ENCODE measurements around the gene RAPGEF2.

The RAPGEF2 gene

DNA sequence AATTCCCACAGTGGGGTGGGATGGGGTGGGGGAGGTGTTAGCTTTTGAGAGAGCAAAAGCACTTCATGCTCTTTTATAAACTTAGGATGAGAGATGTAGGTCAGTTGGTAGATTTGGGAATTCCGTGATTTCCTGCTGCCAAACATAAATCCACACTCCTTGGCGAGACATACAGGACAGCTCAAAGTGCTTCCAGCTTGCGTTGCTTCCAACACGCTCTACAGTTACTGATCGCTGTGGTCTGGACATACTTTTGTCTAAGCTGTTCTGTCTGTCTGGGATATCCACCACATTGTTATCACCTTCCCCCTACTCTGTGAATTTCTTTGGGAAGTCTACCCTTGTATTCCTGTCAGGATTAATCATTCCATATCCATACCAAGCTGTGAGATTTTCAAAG lies 117.5 kb downstream of the RAPGEF2 start:
- Histone ChIP-seq H3K36me3 (ENCODE audit: insufficient read depth, low read length) (no peaks in the 10 kb centered on the region), H3K27me3 (ENCODE audit: insufficient read depth, low read length) (no peaks in the 10 kb centered on the region), H3K4me1 (ENCODE audit: control insufficient read depth, insufficient read depth, low read length, unreplicated experiment) (no peaks in the 10 kb centered on the region), H3K4me3 (ENCODE audit: low read depth, low read length) (no peak overlapping the region), H2AFZ (ENCODE audit: low read length, unreplicated experiment) (no peak overlapping the region), H3K27ac (ENCODE audit: low read depth, low read length) (no peak overlapping the region), H3K79me2 (ENCODE audit: control insufficient read depth, insufficient read depth, low read length, unreplicated experiment) (no peaks in the 10 kb centered on the region)

DNA sequence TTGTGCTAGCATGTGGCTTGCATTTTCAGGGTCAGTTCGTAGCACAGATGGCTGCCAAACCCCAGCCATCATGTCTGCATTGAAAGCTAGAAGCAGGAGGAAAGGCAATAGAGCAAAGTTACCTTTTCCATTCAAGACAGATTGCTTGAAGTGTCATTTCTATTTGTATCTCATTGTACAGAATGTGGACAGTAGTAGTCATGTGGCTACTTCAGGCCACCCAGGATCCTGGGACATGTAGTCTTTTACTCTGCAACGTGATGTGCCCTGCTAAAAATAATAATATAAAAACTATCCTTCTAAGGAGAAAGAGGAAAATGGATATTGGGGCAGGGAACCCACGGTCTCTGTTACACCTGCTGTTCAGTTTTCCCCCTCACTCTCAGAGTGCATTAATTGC lies 118.4 kb downstream of the RAPGEF2 start:
- Histone ChIP-seq H3K27ac (ENCODE audit: low read depth, low read length) (no peak overlapping the region), H3K36me3 (ENCODE audit: insufficient read depth, low read length) (no peaks in the 10 kb centered on the region), H3K79me2 (ENCODE audit: control insufficient read depth, insufficient read depth, low read length, unreplicated experiment) (no peaks in the 10 kb centered on the region), H3K4me3 (ENCODE audit: low read depth, low read length) (no peak overlapping the region), H3K27me3 (ENCODE audit: insufficient read depth, low read length) (no peaks in the 10 kb centered on the region), H2AFZ (ENCODE audit: low read length, unreplicated experiment) (no peak overlapping the region), H3K4me1 (ENCODE audit: control insufficient read depth, insufficient read depth, low read length, unreplicated experiment) (no peaks in the 10 kb centered on the region)

DNA sequence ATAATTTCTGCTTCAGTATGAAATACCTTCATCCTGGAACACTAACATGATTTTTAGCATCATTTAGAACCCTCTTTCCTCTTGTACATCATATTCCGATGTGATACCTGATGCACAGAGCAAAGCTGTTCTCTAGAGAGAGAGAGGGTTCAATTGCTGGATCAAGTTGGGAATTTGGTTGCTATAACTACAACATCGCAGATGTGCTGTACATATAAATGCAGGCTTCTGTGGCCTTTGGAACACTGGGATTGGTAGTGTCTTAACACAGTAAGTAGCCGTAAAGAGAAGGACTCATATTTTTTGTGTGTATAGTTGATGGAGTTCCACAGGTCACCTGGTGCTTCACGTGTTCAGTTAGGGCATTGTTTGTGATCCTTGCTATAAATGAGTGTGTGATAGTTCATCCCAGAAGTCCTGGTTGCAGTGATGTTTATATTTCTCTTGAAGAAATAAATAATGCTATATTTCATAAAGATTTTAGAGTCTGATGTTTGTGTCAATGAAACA lies 119.2 kb downstream of the RAPGEF2 start:
- Histone ChIP-seq H3K27ac (ENCODE audit: low read depth, low read length) (no peak overlapping the region), H3K36me3 (ENCODE audit: insufficient read depth, low read length) (no peaks in the 10 kb centered on the region), H3K27me3 (ENCODE audit: insufficient read depth, low read length) (no peaks in the 10 kb centered on the region), H3K4me3 (ENCODE audit: low read depth, low read length) (no peak overlapping the region), H2AFZ (ENCODE audit: low read length, unreplicated experiment) (no peak overlapping the region), H3K79me2 (ENCODE audit: control insufficient read depth, insufficient read depth, low read length, unreplicated experiment) (no peaks in the 10 kb centered on the region), H3K4me1 (ENCODE audit: control insufficient read depth, insufficient read depth, low read length, unreplicated experiment) (peaks cover 4% of the 10 kb centered on the region)

DNA sequence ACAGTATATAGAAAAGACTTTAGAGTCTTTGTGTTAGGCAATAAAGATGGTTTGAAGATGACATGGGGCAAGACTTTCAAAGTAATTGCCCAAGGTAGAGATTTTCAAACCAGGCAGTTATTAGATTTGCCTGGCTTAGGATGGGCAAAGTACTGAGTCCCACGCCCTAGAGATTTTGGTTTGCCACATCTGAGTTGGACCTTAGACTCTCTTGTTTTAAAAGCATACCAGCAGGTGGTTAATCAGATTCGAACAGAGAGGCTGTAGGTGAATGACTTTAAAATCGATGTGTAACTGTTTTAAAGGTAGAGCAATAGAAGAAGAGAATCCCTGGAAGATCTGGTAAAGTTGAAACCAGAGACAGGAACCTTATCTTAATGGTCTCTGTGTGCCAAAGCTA lies 121.5 kb downstream of the RAPGEF2 start:
- Histone ChIP-seq H3K36me3 (ENCODE audit: insufficient read depth, low read length) (no peaks in the 10 kb centered on the region), H3K27ac (ENCODE audit: low read depth, low read length) (no peak overlapping the region), H2AFZ (ENCODE audit: low read length, unreplicated experiment) (no peak overlapping the region), H3K4me1 (ENCODE audit: control insufficient read depth, insufficient read depth, low read length, unreplicated experiment) (peaks cover 25% of the 10 kb centered on the region), H3K4me3 (ENCODE audit: low read depth, low read length) (no peak overlapping the region), H3K27me3 (ENCODE audit: insufficient read depth, low read length) (no peaks in the 10 kb centered on the region), H3K79me2 (ENCODE audit: control insufficient read depth, insufficient read depth, low read length, unreplicated experiment) (peaks cover 7% of the 10 kb centered on the region)

DNA sequence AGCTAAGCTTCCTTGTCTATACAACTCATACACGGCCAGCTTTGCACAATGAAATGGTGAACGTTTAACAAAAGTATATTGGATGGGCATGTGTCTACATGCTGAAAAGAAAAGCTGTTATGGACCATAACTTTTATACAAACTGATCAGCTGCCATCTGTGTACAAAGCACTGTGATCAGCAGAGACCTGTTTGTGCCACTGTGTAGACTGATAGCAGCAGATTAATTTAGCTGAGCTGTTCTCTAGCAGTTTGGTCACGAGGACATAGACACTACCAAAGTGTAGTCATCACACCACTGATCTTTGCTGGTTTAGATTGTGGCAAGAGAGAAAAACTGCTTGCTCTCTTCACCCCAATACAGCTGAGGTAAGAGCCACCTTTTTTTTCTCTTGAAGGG lies 124.5 kb downstream of the RAPGEF2 start:
- peaks cover 28% of the 10 kb centered on the region for H3K4me1 ChIP-seq (ENCODE audit: control insufficient read depth, insufficient read depth, low read length, unreplicated experiment)
- peaks cover 9% of the 10 kb centered on the region for H3K79me2 ChIP-seq (ENCODE audit: control insufficient read depth, insufficient read depth, low read length, unreplicated experiment)
- no peak overlapping the region for H2AFZ ChIP-seq (ENCODE audit: low read length, unreplicated experiment)
- peak overlapping the region; percentile 12; the same call in 1 of the 2 replicates for H3K27ac ChIP-seq (ENCODE audit: low read depth, low read length)
- H3K4me3 ChIP-seq (ENCODE audit: low read depth, low read length), result peak overlapping the region; percentile 67; the same call in 1 of the 2 replicates
- H3K27me3 ChIP-seq (ENCODE audit: insufficient read depth, low read length), result no peaks in the 10 kb centered on the region
- H3K36me3 ChIP-seq (ENCODE audit: insufficient read depth, low read length), result no peaks in the 10 kb centered on the region

DNA sequence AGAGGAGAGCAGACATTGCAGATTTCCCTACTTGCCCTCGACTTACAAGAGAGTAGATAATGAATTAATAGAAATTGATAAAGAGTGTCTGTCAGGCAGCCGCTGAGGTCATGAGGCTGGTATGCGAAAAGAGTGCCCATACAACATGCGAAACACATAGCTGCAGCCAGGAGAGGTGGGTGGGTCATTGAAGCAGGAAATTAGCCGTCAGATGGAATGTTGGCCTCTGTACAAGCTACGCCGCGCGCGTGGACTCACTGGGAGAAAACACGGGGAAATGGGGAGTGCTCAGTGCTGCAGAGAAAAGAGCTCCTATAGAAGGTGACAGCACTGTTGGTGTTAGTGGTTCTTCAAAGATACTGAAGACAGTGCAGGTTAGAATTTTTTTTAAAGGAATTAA lies 125.1 kb downstream of the RAPGEF2 start:
- peak overlapping the region; percentile 29 for H3K27ac ChIP-seq (ENCODE audit: low read depth, low read length)
- peak overlapping the region; percentile 67 for H3K4me3 ChIP-seq (ENCODE audit: low read depth, low read length)
- no peak overlapping the region for H2AFZ ChIP-seq (ENCODE audit: low read length, unreplicated experiment)
- peaks cover 9% of the 10 kb centered on the region for H3K79me2 ChIP-seq (ENCODE audit: control insufficient read depth, insufficient read depth, low read length, unreplicated experiment)
- H3K36me3 ChIP-seq (ENCODE audit: insufficient read depth, low read length), result no peaks in the 10 kb centered on the region; the same call in 1 of the 2 replicates
- H3K4me1 ChIP-seq (ENCODE audit: control insufficient read depth, insufficient read depth, low read length, unreplicated experiment), result peaks cover 28% of the 10 kb centered on the region
- no peaks in the 10 kb centered on the region for H3K27me3 ChIP-seq (ENCODE audit: insufficient read depth, low read length)

DNA sequence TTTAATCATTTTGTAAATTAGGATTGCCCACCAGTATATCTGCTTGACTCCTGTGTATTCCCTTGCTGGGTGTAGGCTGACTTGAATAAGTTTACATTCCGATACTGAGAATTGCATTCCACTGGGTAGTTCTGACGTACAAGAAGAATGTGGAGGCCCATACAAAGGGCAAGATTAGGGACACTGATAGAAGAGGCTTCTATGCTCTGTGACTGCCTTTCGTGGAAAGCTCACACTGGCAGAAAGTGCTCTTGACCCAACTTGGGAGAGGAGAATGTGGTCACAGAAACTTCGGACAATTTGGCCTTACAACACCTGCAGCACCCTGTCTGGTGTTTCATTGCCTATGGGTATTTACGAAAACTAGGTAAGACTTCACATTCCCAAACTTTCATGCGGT lies 126.3 kb downstream of the RAPGEF2 start:
- no peak overlapping the region for H3K27ac ChIP-seq (ENCODE audit: low read depth, low read length)
- H3K36me3 ChIP-seq (ENCODE audit: insufficient read depth, low read length), result no peaks in the 10 kb centered on the region; the same call in 1 of the 2 replicates
- H3K79me2 ChIP-seq (ENCODE audit: control insufficient read depth, insufficient read depth, low read length, unreplicated experiment), result peaks cover 9% of the 10 kb centered on the region
- H3K4me1 ChIP-seq (ENCODE audit: control insufficient read depth, insufficient read depth, low read length, unreplicated experiment), result peaks cover 28% of the 10 kb centered on the region
- H2AFZ ChIP-seq (ENCODE audit: low read length, unreplicated experiment), result no peak overlapping the region
- no peaks in the 10 kb centered on the region for H3K27me3 ChIP-seq (ENCODE audit: insufficient read depth, low read length)
- H3K4me3 ChIP-seq (ENCODE audit: low read depth, low read length), result peak overlapping the region; percentile 67

DNA sequence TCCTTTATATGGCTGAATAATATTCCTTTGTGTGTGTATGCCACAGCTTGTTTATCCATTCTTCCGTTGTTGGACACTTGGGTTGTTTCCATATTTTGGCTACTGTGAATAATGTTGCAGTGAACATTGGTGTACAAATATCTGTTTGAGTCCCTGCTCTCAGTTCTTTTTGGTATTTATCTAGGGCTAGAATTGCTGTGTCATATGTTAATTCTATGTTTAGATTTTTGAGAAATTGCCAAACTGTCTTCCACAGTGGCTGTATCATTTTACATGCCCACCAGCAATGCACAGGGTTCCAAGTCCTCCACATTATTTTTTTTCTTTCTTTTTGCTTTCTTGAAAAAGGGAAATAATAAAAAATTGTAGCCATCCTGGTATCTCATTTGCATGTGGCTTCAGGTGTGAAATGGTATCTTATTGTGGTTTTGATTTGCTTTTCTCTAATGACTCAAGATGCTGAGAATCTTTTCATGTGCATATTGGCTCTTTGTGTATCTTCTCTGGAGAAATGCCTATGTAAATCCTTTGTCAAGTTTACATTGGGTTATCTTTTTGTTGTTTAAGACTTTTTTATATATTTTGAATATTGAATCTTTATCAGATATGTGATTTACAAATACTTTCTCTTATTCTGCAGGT lies 129.7 kb downstream of the RAPGEF2 start:
- Histone ChIP-seq H3K36me3 (ENCODE audit: insufficient read depth, low read length) (no peaks in the 10 kb centered on the region; the same call in 1 of the 2 replicates), H3K27ac (ENCODE audit: low read depth, low read length) (no peak overlapping the region), H3K4me3 (ENCODE audit: low read depth, low read length) (no peak overlapping the region), H3K4me1 (ENCODE audit: control insufficient read depth, insufficient read depth, low read length, unreplicated experiment) (peaks cover 20% of the 10 kb centered on the region), H3K79me2 (ENCODE audit: control insufficient read depth, insufficient read depth, low read length, unreplicated experiment) (peaks cover 9% of the 10 kb centered on the region), H2AFZ (ENCODE audit: low read length, unreplicated experiment) (no peak overlapping the region), H3K27me3 (ENCODE audit: insufficient read depth, low read length) (no peaks in the 10 kb centered on the region)

DNA sequence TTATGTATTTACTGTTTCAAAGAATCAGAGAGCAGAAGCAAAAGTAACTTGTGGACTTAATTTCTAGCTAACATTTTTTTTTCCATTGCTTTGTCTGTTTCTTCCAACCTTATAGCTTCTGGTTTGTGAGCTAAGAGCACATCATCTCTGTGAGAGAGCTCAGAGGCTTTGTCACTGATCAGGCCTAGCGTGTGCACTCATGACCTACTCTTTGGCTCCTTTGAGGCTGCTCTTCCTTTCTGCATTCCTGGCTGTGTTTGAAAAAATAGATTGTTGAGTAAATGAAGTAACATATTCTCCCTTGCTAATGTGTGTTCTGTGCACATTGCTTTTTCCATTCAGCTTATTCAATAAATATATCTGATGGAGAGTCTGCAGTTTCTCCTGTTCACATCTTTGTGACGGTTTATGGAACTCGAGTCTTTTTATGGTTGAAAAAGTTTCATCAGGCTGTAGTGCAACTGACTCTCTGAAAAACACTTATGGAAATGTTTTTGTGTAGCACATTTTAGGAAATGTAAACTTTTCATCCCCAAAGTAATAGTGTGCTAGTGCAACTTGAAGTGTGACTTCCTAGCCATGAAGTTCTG lies 133.0 kb downstream of the RAPGEF2 start:
- Histone ChIP-seq H3K4me3 (ENCODE audit: low read depth, low read length) (no peak overlapping the region), H3K36me3 (ENCODE audit: insufficient read depth, low read length) (no peaks in the 10 kb centered on the region; the same call in 1 of the 2 replicates), H3K27ac (ENCODE audit: low read depth, low read length) (no peak overlapping the region), H3K79me2 (ENCODE audit: control insufficient read depth, insufficient read depth, low read length, unreplicated experiment) (no peaks in the 10 kb centered on the region), H2AFZ (ENCODE audit: low read length, unreplicated experiment) (no peak overlapping the region), H3K4me1 (ENCODE audit: control insufficient read depth, insufficient read depth, low read length, unreplicated experiment) (no peaks in the 10 kb centered on the region), H3K27me3 (ENCODE audit: insufficient read depth, low read length) (no peaks in the 10 kb centered on the region)

DNA sequence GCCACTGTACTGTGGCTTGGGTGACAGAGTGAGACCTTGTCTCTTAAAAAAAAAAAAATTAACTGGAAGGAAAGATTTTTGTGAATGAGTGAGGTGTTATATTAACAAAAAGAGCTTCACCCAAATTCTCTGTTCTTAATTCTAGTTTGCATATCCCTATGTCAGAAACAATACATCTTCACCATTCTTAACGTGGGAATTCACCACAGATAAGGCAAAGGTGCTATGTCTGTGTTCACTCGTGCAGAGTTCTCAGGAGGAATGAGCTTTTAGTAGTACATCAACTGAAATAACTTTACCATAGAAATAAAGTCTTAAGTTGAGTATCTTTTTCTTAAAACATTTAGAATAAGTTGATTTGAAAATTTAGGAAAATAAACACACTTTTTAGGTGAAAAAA lies 135.1 kb downstream of the RAPGEF2 start:
- H3K4me1 ChIP-seq (ENCODE audit: control insufficient read depth, insufficient read depth, low read length, unreplicated experiment), result no peaks in the 10 kb centered on the region
- H3K27me3 ChIP-seq (ENCODE audit: insufficient read depth, low read length), result no peaks in the 10 kb centered on the region
- no peak overlapping the region for H3K27ac ChIP-seq (ENCODE audit: low read depth, low read length)
- no peak overlapping the region for H2AFZ ChIP-seq (ENCODE audit: low read length, unreplicated experiment)
- no peaks in the 10 kb centered on the region for H3K79me2 ChIP-seq (ENCODE audit: control insufficient read depth, insufficient read depth, low read length, unreplicated experiment)
- no peak overlapping the region for H3K4me3 ChIP-seq (ENCODE audit: low read depth, low read length)
- H3K36me3 ChIP-seq (ENCODE audit: insufficient read depth, low read length), result no peaks in the 10 kb centered on the region; the same call in 1 of the 2 replicates

DNA sequence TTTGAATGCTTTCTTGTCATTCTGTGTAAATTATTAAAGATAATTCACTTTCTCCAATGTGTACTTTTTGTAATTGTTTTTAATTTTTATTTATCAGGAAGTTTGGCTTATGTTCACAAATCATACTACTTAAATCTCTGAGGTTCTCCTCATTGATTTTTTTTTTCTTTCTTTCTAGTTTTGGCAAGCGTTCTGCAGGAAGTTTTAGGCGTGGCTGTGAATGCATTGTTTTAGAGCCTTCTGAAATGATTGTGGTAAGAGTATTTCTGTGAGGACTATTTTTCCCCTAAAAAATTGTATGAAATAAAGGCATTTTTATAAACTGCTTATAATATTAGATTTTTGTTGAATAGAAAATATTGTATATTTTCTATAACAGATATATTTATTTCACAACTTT lies 135.8 kb downstream of the RAPGEF2 start:
- Histone ChIP-seq H3K27me3 (ENCODE audit: insufficient read depth, low read length) (no peaks in the 10 kb centered on the region), H3K79me2 (ENCODE audit: control insufficient read depth, insufficient read depth, low read length, unreplicated experiment) (no peaks in the 10 kb centered on the region), H2AFZ (ENCODE audit: low read length, unreplicated experiment) (no peak overlapping the region), H3K4me1 (ENCODE audit: control insufficient read depth, insufficient read depth, low read length, unreplicated experiment) (no peaks in the 10 kb centered on the region), H3K27ac (ENCODE audit: low read depth, low read length) (no peak overlapping the region), H3K36me3 (ENCODE audit: insufficient read depth, low read length) (no peaks in the 10 kb centered on the region), H3K4me3 (ENCODE audit: low read depth, low read length) (no peak overlapping the region)

All from ACC112 (cell line).